OCI-LY3 (cell line): ENCODE results near the gene DIPK1A.

ENCODE experiments used
- CTCF ChIP-seq: fragments of 200-600, 300-600 bp; sonication (generic); IDR thresholded peaks from 2 replicates; pipeline ENCODE4 v1.5.1; 2014; ENCODE audit warnings: antibody characterized with exemption, low read length, low read depth
- EZH2phosphoT487 ChIP-seq: fragments of 200-600 bp; shearing (Covaris generic); IDR thresholded peaks from 2 replicates; pipeline ENCODE4 v1.6.1; 2018; ENCODE audit warnings: antibody characterized with exemption, mixed run types, low read depth

DNA sequence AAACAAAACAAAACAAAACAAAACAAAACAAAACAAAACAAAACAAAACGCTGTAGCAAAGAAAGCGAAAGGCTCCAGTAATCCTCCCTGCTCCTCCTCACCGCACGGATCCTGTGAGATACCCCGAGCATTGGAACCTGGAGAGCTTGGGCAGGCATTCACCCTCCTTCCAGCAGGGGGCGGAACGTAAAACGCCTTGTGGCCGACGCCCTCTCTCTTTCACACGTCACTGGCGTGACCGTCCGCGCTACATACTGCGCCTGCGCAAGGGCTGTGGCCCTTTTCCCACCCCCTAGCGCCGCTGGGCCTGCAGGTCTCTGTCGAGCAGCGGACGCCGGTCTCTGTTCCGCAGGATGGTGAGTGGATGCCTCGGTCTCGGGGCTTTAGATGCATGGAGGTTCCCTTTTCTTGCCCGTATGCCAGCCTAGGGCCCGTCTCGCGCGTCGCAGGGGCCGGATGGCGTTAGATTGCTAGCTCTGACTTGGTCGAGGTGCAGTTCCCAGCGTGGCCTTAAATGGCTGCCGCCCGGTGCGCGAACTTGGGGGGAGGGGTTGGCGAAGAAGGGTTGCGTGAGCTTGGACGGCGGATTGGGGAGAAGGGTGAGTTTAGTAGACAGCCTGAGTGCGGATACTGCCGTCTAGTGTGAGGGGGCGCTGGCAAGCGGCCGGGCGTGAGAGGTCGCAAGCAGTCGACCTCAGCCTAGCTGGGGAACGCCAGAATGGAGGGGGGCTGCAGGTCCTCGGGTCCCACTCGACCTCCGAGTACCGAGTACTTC is 129.3 kb downstream of the DIPK1A start, which contains the start of gene RPL5:
- TF ChIP-seq CTCF (peak; percentile 66), EZH2phosphoT487 (no peak)
